GM18507 (cell line): ENCODE measurements around the gene ITPRID2.
"Not testable (repeated sequence)": the region's sequence is repeated elsewhere in the genome, so short reads cannot be mapped to it uniquely, and the experiment has no call there.

ENCODE experiments used
- DNase-seq: peaks from one replicate; pipeline ENCODE4 v3.0.0; 2011; ENCODE audit warnings: low read depth; ENCODE audit not compliant: insufficient read length; ENCODE audit errors: extremely low spot score
- FAIRE-seq: peaks from 2 replicates; lab custom pipeline; 2011; peaks lifted over from hg19 to GRCh38; lab: Jason Lieb, UNC

The ITPRID2 gene

DNA sequence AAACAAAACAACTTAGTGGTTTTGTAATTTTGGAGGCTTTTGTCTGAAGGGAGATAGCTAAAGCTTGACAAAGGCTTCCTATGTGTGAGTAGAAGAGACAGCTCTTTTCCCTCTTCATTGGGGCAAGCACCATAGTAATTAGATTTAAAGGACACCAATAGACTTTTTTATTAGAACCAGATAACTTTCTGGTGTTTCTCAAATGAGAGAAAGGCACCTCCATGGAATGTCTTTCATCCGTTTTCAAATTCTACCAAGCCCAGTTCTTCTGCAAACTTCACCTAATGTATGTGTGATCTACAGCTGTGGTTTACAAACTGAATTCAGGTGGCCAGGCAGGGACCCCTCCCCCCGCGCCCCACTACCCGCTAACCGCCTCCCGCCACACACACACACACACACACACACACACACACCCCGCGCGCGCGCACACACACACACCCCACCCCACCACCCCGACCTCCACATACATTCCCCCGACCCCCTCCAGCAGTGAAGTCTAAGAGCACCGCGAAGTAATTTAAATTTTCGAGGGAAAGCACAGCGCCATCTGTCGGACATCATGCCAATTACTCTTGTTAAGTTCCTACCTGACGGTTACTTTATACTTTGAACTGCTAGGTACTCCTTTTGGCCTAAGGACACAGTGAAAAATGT lies 62.5 kb downstream of the ITPRID2 start:
- FAIRE-seq (peak; percentile 74), DNase-seq (peak; percentile 33)

GRCh38 chr2:181954538-181954883 lies 63.0 kb downstream of the ITPRID2 start:
- no peak for DNase-seq
- no peak for FAIRE-seq

GRCh38 chr2:181955010-181955409 lies 63.5 kb downstream of the ITPRID2 start:
- no peak for DNase-seq
- no peak for FAIRE-seq

DNA sequence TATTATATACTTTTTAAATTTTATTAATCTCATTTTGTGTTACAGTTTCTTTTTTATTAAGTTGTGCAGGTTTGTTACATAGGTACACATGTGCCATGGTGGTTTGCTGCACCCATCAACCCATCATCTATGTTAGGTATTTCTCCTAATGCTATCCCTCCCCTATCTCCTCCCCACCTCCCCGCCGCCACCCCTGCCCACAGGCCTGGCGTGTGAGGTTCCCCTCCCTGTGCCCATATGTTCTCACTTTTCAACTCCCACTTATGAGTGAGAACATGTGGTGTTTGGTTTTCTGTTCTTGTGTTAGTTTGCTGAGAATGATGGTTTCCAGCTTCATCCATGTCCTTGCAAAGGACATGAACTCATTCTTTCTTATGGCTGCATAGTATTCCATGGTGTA lies 64.3 kb downstream of the ITPRID2 start:
- FAIRE-seq, DNase-seq: not testable (repeated sequence)

DNA sequence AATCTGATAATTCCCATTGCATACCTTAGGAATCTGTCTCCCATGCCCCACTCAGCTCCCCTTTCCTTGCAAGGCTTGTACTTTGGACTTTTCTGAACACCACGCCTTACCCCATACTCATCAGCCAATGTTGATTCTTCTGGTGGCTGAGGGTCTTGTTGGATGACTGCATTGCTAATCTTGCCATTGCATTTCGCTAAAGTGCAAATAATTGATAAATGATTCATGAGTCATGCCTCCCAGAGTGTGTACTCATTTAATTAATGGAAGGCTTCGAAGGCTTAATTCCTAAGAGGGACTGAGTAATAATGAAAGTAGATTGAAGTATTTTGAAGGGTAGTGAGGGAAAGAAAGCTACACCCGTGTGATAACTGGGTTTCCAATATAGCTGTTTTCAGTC lies 66.1 kb downstream of the ITPRID2 start:
- DNase-seq = no peak
- no peak for FAIRE-seq

- FAIRE-seq (no peak), DNase-seq (no peak)
These were observed 67.2 kb downstream of the ITPRID2 start for GRCh38 chr2:181958726-181959125.

DNA sequence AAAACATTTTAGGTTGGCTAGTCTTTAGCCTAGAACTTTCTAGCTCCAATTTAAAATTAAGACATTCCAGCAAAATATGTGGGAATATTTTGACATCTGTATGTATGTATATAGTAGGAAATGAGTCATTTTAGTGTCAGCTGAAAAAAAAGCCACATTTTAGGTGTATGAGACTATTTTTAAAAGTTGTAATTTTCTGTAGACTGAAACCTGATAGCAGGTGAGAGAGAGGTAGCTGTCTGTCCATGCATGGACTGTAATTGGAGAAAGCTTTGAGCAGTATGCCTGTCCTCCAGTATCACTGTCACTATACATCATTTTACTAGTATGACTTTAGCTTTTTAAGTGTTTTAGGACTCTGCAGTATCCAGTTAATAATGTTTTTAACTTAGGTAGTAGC lies 68.0 kb downstream of the ITPRID2 start:
- DNase-seq (no peak), FAIRE-seq (no peak)

- FAIRE-seq, DNase-seq: not testable (repeated sequence)
These were observed 69.6 kb downstream of the ITPRID2 start for GRCh38 chr2:181961167-181961566.

- FAIRE-seq (no peak), DNase-seq (no peak)
These were observed 70.6 kb downstream of the ITPRID2 start for GRCh38 chr2:181962142-181962541.

DNA sequence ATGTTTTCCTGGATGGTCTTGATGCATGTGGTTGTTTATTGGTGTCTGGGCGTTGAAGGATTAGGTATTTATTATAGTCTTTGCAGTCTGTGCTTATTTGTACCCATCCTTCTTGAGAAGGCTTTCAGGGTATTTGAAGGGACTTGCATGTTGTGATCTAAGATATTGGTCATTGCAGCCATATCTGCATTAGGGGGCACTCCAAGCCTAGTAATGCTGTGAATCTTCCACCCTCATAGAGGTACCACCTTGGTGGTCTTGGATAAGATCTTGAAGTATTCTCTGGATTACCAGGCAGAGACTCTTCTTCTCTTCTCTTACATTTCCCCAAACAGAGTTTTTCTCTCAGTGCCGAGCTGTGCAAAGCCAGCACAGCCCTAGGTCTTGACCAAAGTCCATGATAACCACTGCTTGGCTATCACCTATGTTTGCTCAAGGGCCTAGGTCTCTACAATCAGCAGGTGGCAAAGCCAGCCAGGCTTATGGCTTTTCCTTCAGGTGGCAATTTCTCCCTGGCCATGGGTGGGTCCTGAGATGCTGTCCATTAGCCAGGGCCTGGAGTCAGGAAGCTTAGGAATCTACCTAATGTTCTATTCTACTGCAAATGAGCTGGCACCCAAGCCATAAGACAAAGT lies 78.7 kb downstream of the ITPRID2 start:
- DNase-seq (no peak), FAIRE-seq (no peak)

- DNase-seq (no peak), FAIRE-seq (no peak)
These were observed 79.5 kb downstream of the ITPRID2 start for GRCh38 chr2:181971032-181971431.

GRCh38 chr2:181972431-181973170 lies 81.1 kb downstream of the ITPRID2 start:
- FAIRE-seq (no peak), DNase-seq (no peak)

DNA sequence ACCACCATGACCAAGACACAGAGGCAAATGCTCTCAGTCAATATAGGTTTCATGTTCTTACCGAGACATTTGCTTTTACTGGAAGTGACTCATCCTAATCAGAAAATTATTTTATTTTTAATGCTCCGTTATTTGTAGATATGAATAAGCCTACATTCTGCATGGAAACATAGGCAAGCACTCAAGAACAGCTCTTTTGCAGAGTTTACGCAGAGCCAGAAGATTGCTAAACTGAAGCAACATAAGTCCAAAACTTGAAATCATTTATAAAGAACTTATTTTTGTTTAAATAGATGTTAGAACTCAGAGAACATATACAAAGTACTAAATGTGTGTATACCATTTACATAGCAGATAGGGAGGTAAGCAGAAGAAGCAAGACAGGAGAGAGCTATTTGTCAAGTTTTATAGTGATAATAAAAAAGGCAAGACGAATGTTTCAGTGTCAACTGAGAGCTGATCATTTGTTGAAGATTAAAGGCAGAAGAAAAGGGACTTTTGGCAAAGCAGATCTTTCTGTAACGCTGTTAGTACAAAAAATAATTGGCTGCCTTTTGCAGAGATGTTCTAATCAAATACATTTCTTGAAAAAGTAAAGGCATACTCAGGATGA lies 81.7 kb downstream of the ITPRID2 start:
- DNase-seq (no peak), FAIRE-seq (no peak)

GRCh38 chr2:181977661-181978350 lies 86.3 kb downstream of the ITPRID2 start:
- DNase-seq (no peak), FAIRE-seq (peak; percentile 35)

- no peak for DNase-seq
- FAIRE-seq = no peak
These were observed 87.0 kb downstream of the ITPRID2 start for GRCh38 chr2:181978351-181979150.
